ENCODE data around the gene DENND4A.

DENND4A gene

GRCh38 chr15:65680544-65680943 lies 111.5 kb downstream of the DENND4A start:
- TF ChIP-seq REST (IDR thresholded peaks at IDR 0.05; ENCODE audit: insufficient read depth in 1 of 2, low read depth in 2 of 2, low read length in 2 of 2) (no peak), POLR2AphosphoS5 (IDR thresholded peaks at IDR 0.05; ENCODE audit: low read depth, low read length) (no peak), SIN3A (IDR thresholded peaks at IDR 0.05; ENCODE audit: borderline replicate concordance, insufficient read depth, low read length) (no peak), FOXP2 (optimal IDR thresholded peaks at IDR 0.05; ENCODE audit: borderline replicate concordance, extremely low read depth, extremely low read length, insufficient read depth) (no peak), TAF1 (IDR thresholded peaks at IDR 0.05; ENCODE audit: borderline replicate concordance, insufficient read depth, low read length) (no peak)

- TF ChIP-seq POLR2AphosphoS5 (IDR thresholded peaks at IDR 0.05; ENCODE audit: low read depth, low read length) (no peak), FOXP2 (optimal IDR thresholded peaks at IDR 0.05; ENCODE audit: borderline replicate concordance, extremely low read depth, extremely low read length, insufficient read depth) (no peak), SIN3A (IDR thresholded peaks at IDR 0.05; ENCODE audit: borderline replicate concordance, insufficient read depth, low read length) (no peak), REST (IDR thresholded peaks at IDR 0.05; ENCODE audit: insufficient read depth in 1 of 2, low read depth in 2 of 2, low read length in 2 of 2) (no peak), TAF1 (IDR thresholded peaks at IDR 0.05; ENCODE audit: borderline replicate concordance, insufficient read depth, low read length) (no peak)
Observed at GRCh38 chr15:65676123-65676522, 116.0 kb downstream of the DENND4A start.

GRCh38 chr15:65675551-65675950 lies 116.5 kb downstream of the DENND4A start:
- TF ChIP-seq POLR2AphosphoS5 (IDR thresholded peaks at IDR 0.05; ENCODE audit: low read depth, low read length) (no peak), SIN3A (IDR thresholded peaks at IDR 0.05; ENCODE audit: borderline replicate concordance, insufficient read depth, low read length) (no peak), REST (IDR thresholded peaks at IDR 0.05; ENCODE audit: insufficient read depth in 1 of 2, low read depth in 2 of 2, low read length in 2 of 2) (no peak), TAF1 (IDR thresholded peaks at IDR 0.05; ENCODE audit: borderline replicate concordance, insufficient read depth, low read length) (no peak), FOXP2 (optimal IDR thresholded peaks at IDR 0.05; ENCODE audit: borderline replicate concordance, extremely low read depth, extremely low read length, insufficient read depth) (no peak)

- TF ChIP-seq FOXP2 (optimal IDR thresholded peaks at IDR 0.05; ENCODE audit: borderline replicate concordance, extremely low read depth, extremely low read length, insufficient read depth) (no peak), POLR2AphosphoS5 (IDR thresholded peaks at IDR 0.05; ENCODE audit: low read depth, low read length) (no peak)
Observed at GRCh38 chr15:65666257-65666656, 125.8 kb downstream of the DENND4A start.

GRCh38 chr15:65663521-65663920 lies 128.6 kb downstream of the DENND4A start:
- TF ChIP-seq POLR2AphosphoS5 (IDR thresholded peaks at IDR 0.05; ENCODE audit: low read depth, low read length) (no peak), TAF1 (IDR thresholded peaks at IDR 0.05; ENCODE audit: borderline replicate concordance, insufficient read depth, low read length) (no peak), SIN3A (IDR thresholded peaks at IDR 0.05; ENCODE audit: borderline replicate concordance, insufficient read depth, low read length) (no peak), FOXP2 (optimal IDR thresholded peaks at IDR 0.05; ENCODE audit: borderline replicate concordance, extremely low read depth, extremely low read length, insufficient read depth) (no peak), REST (IDR thresholded peaks at IDR 0.05; ENCODE audit: insufficient read depth in 1 of 2, low read depth in 2 of 2, low read length in 2 of 2) (no peak)

Measured in PFSK-1 (cell line).